Mesothelial cell of epicardium (in vitro differentiated cells): Measurements from ENCODE around the gene IGFL1. TPM values are rescaled to one million over a fixed set of nuclear protein-coding genes. Genes with fewer than 3 reads are reported as not detected.
"Not testable (repeated sequence)": the region's sequence is repeated elsewhere in the genome, so short reads cannot be mapped to it uniquely, and the experiment has no call there.

Experiments used
- DNase-seq, 2 experiments: peaks; one replicate each; pipeline ENCODE4 v3.0.0; 2021; ENCODE audit warnings: low spot score in 2 of 2; ENCODE audit not compliant: unreplicated experiment in 2 of 2
- H3K27ac Mint-ChIP-seq: 2 replicates; pipeline ENCODE4 v1.8.0; 2021; ENCODE audit warnings: mixed read lengths
- H3K27me3 Mint-ChIP-seq: 2 replicates; pipeline ENCODE4 v1.8.0; 2021; ENCODE audit warnings: low read depth, mixed read lengths
- H3K36me3 Mint-ChIP-seq: 2 replicates; pipeline ENCODE4 v1.8.0; 2021; ENCODE audit warnings: mixed read lengths
- H3K4me1 Mint-ChIP-seq: 2 replicates; pipeline ENCODE4 v1.8.0; 2021; ENCODE audit warnings: mixed read lengths
- H3K4me3 Mint-ChIP-seq: 2 replicates; pipeline ENCODE4 v1.8.0; 2021; ENCODE audit warnings: mild to moderate bottlenecking, moderate library complexity, mixed read lengths
- H3K9me3 Mint-ChIP-seq: 2 replicates; pipeline ENCODE4 v1.8.0; 2021; ENCODE audit warnings: mixed read lengths
- total RNA-seq: library from RNA; stranded (reverse); gene quantifications from 3 replicates; pipeline ENCODE4 v1.2.1, GENCODE V29; 2021
- TF ChIP-seq, protein P1 (sequence below): fragments of 200-600 bp; sonication (generic); IDR thresholded peaks from one replicate; pipeline ENCODE4 v1.5.0; 2021; ENCODE audit warnings: antibody characterized with exemption; ENCODE audit not compliant: unreplicated experiment

The IGFL1 gene
- total RNA-seq, 1 donor from 2014 or later, result 0.29 TPM

- no peak for DNase-seq
- TF ChIP-seq, protein P1, sequence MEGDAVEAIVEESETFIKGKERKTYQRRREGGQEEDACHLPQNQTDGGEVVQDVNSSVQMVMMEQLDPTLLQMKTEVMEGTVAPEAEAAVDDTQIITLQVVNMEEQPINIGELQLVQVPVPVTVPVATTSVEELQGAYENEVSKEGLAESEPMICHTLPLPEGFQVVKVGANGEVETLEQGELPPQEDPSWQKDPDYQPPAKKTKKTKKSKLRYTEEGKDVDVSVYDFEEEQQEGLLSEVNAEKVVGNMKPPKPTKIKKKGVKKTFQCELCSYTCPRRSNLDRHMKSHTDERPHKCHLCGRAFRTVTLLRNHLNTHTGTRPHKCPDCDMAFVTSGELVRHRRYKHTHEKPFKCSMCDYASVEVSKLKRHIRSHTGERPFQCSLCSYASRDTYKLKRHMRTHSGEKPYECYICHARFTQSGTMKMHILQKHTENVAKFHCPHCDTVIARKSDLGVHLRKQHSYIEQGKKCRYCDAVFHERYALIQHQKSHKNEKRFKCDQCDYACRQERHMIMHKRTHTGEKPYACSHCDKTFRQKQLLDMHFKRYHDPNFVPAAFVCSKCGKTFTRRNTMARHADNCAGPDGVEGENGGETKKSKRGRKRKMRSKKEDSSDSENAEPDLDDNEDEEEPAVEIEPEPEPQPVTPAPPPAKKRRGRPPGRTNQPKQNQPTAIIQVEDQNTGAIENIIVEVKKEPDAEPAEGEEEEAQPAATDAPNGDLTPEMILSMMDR, result no peak
- Mint-ChIP-seq H3K9me3 (no peaks in the 10 kb centered on the region), H3K36me3 (no peaks in the 10 kb centered on the region), H3K27ac (no peak overlapping the region), H3K4me3 (no peak overlapping the region), H3K4me1 (no peaks in the 10 kb centered on the region), H3K27me3 (peaks cover 68% of the 10 kb centered on the region)
Observed at GRCh38 chr19:46225558-46226004, 4.0 kb upstream of the IGFL1 start.

DNA sequence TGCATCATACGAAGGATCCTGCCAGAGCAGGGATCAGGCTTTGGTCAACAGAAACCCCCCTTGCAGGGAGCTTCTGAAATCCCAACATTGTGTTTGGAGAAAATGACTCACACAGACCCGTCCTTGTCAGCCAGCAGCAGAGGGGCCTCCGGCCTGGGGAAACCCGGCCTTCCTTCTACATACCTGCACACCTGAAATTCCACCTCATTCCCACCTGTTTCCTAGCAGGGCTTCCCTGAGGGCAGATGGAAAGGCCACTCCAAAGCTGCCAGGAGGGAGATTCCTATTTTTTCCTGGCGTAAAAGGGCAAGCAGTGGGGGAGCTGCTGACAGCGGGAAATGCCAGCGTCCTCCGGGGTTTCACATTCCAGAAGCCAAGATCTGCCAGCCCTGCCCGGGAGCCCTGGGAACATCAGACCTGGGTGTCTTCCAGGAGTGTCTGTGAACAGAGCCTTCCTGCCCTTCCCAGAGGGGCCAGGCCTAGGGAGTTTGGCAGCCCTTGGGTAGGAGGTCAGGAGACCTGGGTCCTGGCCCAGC lies 3.0 kb upstream of the IGFL1 start:
- Mint-ChIP-seq H3K27ac (no peak overlapping the region), H3K4me1 (no peaks in the 10 kb centered on the region), H3K36me3 (no peaks in the 10 kb centered on the region), H3K4me3 (no peak overlapping the region), H3K27me3 (peaks cover 67% of the 10 kb centered on the region), H3K9me3 (no peaks in the 10 kb centered on the region)
- TF ChIP-seq, protein P1, result no peak
- DNase-seq, result no peak

GRCh38 chr19:46232029-46232428 lies 2.5 kb downstream of the IGFL1 start:
- Mint-ChIP-seq H3K36me3 (no peaks in the 10 kb centered on the region), H3K4me3 (no peak overlapping the region), H3K4me1 (no peaks in the 10 kb centered on the region), H3K27ac (no peak overlapping the region), H3K9me3 (no peaks in the 10 kb centered on the region), H3K27me3 (peaks cover 47% of the 10 kb centered on the region)
- no peak for DNase-seq
- TF ChIP-seq, protein P1, result no peak

DNA sequence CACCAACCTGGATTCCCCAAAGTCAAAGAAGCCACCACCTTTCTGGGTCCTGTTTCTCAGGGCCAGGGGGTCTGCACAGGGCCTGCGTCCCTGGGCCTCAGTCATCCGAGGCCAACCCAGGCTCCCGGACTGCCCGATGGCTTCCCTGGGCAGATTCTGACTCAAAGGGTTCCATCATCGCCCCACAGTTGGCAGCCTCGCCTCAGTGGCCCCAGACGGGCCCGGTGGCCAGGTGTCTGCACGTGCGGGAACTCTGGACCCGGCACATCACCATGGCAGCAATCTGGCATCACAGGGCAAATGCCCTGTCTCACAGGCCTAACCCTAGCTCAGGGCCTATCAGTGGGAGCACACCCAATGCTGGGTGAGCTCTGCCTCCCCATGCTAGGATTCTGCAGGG lies 2.9 kb downstream of the IGFL1 start:
- no peak for DNase-seq
- H3K9me3 Mint-ChIP-seq, result no peaks in the 10 kb centered on the region

DNA sequence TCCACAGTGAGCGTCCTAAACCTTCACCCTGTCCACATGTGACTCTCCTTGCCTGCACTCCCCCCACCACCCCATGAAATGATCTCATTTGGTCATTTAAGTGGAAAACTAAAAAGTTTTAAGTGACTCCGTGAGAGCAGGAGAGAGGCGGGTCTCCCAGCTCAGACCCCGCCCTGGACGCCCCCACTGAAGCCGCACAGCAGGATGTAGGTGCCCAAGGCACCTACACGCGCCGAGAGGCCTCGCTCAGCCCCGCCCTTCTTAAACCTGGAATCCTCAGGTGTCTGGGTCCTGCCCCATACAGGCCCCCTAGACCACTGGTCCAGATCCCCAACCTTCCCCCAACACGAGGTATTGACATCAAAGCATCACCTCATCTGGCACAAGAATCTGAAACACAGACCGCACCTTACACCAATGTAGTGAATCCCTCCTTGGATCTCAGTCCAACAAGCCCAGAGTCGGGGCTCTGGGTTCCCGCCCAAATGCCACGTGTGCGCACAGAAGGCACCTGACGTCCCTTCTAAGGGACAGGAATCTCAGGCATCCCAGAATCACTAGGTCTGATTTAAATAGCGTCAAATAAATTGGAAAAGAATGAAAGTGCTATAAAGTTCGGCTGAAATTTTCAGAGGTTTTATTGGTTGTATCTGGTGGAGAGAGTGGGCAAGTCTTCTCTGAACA lies 3.5 kb downstream of the IGFL1 start:
- Mint-ChIP-seq H3K27ac (no peak overlapping the region), H3K36me3 (no peaks in the 10 kb centered on the region), H3K9me3 (no peaks in the 10 kb centered on the region), H3K4me1 (no peaks in the 10 kb centered on the region), H3K27me3 (peaks cover 42% of the 10 kb centered on the region), H3K4me3 (no peak overlapping the region)
- TF ChIP-seq, protein P1, result no peak
- DNase-seq, result no peak

More for the DNA sequence above, 2.9 kb downstream of the IGFL1 start:
- Mint-ChIP-seq H3K4me3 (no peak overlapping the region), H3K27me3 (peaks cover 43% of the 10 kb centered on the region), H3K27ac (no peak overlapping the region), H3K36me3 (no peaks in the 10 kb centered on the region), H3K4me1 (no peaks in the 10 kb centered on the region)
- TF ChIP-seq, protein P1, result no peak

DNA sequence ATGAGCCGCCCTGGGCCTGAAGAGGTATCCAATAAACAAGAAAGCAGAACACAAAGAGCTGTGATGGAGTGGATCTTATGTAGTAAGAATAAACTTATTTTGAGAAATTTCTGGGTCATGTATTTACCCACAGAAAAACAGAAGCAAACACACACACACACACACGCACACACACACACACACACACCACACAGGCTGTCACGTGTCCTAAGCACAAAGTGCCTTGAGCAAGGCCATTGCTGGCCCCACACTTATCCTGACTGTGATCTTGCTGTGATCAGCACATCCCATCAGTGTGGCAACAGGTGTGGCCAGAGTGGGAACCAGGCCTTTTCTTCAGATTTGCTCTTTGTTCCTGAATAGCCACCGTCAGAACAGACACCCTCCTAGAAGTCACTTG lies 4.3 kb downstream of the IGFL1 start:
- H3K9me3 Mint-ChIP-seq, H3K4me1 Mint-ChIP-seq, H3K36me3 Mint-ChIP-seq, DNase-seq, H3K4me3 Mint-ChIP-seq, H3K27ac Mint-ChIP-seq: not testable (repeated sequence)
- H3K27me3 Mint-ChIP-seq, result peaks cover 37% of the 10 kb centered on the region

- H3K27me3 Mint-ChIP-seq, result peaks cover 38% of the 10 kb centered on the region
- not testable (repeated sequence) for DNase-seq, H3K27ac Mint-ChIP-seq, H3K9me3 Mint-ChIP-seq, H3K4me3 Mint-ChIP-seq, H3K36me3 Mint-ChIP-seq, H3K4me1 Mint-ChIP-seq
Observed at GRCh38 chr19:46238141-46238540, 8.6 kb downstream of the IGFL1 start.
